Rectal smooth muscle tissue (tissue), 1 donor: Measurements from ENCODE around the gene SLC7A4.

Source experiments
- H3K27ac ChIP-seq: one replicate; pipeline ENCODE4 v1.7.0; 2013; ENCODE audit warnings: low read depth, low read length, inconsistent platforms
- H3K27me3 ChIP-seq: one replicate; pipeline ENCODE4 v1.7.0; 2013; ENCODE audit warnings: low read length; ENCODE audit not compliant: control insufficient read depth, insufficient read depth
- H3K36me3 ChIP-seq: one replicate; pipeline ENCODE4 v1.7.0; 2013; ENCODE audit warnings: low read length; ENCODE audit not compliant: control insufficient read depth, insufficient read depth
- H3K4me1 ChIP-seq: one replicate; pipeline ENCODE4 v1.7.0; 2013; ENCODE audit warnings: low read length; ENCODE audit not compliant: control insufficient read depth, insufficient read depth
- H3K4me3 ChIP-seq: one replicate; pipeline ENCODE4 v1.7.0; 2013; ENCODE audit warnings: low read length
- H3K9ac ChIP-seq: one replicate; pipeline ENCODE4 v1.7.0; 2013; ENCODE audit warnings: low read length

The SLC7A4 gene

DNA sequence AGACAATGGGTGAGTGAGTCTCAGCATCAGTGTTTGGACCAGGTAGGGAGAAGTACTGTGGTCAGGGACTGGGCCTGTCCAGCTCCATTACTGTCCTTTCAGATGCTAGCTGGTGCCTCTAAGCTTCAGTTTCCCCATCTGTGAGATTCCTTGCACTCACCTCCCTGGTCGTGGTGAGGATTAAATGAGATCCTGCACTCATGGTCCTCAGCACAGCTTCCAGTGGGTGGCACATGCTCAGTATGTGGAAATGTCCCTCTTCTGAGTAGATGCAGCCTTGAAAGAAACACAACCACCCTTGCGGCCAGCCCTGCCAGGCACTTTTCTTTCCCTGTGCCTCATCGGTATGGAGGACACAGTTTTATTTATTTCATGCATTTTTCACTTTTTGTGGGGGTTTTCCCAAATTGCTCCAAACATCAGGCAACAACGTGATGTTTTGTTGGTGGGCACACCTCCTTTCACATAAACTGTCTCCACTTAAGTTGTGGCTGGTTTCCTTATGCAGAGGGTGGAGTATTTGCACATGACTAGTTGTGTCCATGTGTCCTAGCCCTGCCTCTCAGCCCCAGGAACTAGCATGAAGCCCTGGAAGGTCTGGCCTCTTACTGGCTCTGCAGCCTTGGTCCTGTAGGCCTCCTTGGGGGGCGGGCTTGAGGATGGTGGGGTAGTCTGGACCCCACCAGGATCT is 49.1 kb downstream of the SLC7A4 start:
- peak overlapping the region; percentile 90 for H3K4me3 ChIP-seq

DNA sequence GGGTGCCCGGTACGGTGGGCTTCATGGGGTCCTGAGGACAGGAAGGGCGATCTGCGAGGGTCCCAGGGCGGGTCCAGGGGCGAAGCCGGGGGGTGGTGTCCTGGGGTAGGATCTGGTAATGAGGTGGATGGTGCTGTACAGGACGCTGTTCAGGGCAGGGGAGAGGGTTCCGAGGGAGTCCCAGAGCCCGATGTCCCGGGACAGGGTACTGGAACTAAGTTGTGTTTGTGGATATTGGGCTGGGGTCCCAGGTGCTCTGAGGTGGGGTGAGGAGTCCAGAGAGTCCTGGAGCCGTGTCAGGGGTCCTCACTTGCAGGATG is 49.8 kb downstream of the SLC7A4 start:
- H3K36me3 ChIP-seq, result peaks cover 13% of the 10 kb centered on the region
- peaks cover 19% of the 10 kb centered on the region for H3K4me1 ChIP-seq
- H3K27ac ChIP-seq, result peak overlapping the region; percentile 81
- H3K4me3 ChIP-seq, result peak overlapping the region; percentile 90
- H3K27me3 ChIP-seq, result no peaks in the 10 kb centered on the region
- peak overlapping the region; percentile 57 for H3K9ac ChIP-seq

More for the DNA sequence above, 49.1 kb downstream of the SLC7A4 start:
- peak overlapping the region; percentile 49 for H3K9ac ChIP-seq
- H3K27ac ChIP-seq, result no peak overlapping the region
- peaks cover 19% of the 10 kb centered on the region for H3K4me1 ChIP-seq
- H3K27me3 ChIP-seq, result no peaks in the 10 kb centered on the region
- H3K36me3 ChIP-seq, result peaks cover 13% of the 10 kb centered on the region

DNA sequence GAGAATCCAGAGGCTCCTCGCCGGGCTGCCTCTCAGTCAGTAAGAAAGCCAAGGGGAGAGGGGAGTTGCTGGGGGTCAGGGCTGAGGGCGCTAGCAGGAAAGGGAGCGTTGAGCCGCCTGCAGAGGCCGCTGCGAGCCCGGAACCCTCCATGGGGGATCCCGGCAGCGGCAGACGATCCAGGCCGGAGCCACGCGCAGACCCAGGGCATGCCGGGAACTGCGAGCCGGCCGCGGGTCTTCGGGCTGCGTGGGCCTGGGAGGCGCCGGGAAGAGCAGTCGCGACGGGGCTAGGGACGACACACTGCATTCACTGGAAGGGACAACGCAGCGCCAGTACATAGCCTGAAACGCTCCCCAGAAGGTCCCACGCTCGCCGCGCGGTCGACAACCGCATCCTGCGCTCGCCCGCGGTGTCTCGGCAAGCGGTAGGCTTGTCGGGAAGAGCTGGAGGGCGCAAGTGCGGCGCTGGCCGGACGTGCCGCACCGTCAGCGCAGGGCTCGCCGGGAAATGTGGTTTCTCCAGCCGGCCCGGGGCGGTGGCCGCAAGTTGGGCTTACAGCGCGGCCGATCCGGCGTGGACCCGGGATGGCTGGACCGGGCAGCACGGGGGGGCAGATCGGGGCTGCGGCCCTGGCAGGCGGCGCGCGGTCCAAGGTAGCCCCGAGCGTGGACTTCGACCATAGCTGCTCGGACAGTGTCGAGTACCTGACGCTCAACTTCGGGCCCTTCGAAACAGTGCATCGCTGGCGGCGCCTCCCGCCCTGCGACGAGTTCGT is 50.4 kb downstream of the SLC7A4 start, which contains the start of gene LZTR1:
TSS of gene LZTR1 (plus strand) at position 511 of the 776 bp plus-strand sequence. CDS start at position 586, 75 bp downstream.
- Histone ChIP-seq H3K36me3 (peaks cover 13% of the 10 kb centered on the region), H3K9ac (peak within 1 kb of the TSS; percentile 57), H3K4me3 (peak within 1 kb of the TSS; percentile 90), H3K27ac (peak within 1 kb of the TSS; percentile 81), H3K27me3 (no peaks in the 10 kb centered on the region), H3K4me1 (peaks cover 19% of the 10 kb centered on the region)

DNA sequence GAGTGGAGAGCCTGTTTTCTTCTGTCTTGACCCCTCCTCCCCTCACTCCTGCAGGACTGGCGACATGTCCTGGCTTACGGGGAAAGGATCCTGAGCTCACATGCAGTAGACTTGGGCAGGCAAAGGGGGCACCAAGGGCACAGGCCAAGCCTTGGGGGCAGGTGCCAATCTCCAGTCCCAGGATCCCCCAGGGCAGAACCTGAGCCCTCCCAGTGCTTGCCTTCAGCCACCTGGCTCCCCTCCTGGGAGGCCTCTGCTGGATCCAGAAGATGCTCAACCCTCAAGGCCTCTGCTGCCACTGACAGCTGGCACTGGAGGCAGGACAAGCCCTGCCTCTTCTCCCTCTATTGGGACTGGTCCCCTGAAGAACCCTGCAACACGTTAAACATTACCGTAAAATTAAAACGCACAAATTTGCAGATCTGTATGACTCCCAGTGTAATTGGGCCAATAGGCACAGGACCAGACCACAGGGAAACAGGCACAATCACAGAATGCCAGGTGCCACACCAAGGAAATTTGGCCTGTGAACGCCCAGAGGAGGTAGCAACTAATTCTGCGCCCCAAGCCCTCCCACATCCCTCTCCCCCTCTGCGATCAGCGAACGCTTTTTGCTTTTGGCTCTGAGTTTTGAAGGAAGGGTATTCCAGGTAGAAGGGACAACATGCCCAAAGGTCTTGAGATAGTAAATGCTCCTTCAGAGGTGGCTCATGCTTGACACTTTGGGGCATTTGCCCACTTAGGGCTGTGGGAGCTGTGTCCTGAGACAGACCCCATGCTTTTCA is 51.2 kb downstream of the SLC7A4 start:
- peak overlapping the region; percentile 90 for H3K4me3 ChIP-seq
- H3K9ac ChIP-seq, result peak overlapping the region; percentile 39
- H3K4me1 ChIP-seq, result peaks cover 19% of the 10 kb centered on the region
- peaks cover 11% of the 10 kb centered on the region for H3K36me3 ChIP-seq
- H3K27ac ChIP-seq, result peak overlapping the region; percentile 81
- H3K27me3 ChIP-seq, result no peaks in the 10 kb centered on the region

- Histone ChIP-seq H3K27ac (no peak overlapping the region), H3K27me3 (no peaks in the 10 kb centered on the region), H3K36me3 (peaks cover 8% of the 10 kb centered on the region), H3K4me1 (peaks cover 19% of the 10 kb centered on the region), H3K9ac (no peak overlapping the region), H3K4me3 (no peak overlapping the region)
These were observed 51.8 kb downstream of the SLC7A4 start for GRCh38 chr22:20980523-20980922.

- peak overlapping the region; percentile 48 for H3K4me3 ChIP-seq
- H3K36me3 ChIP-seq, result peaks cover 5% of the 10 kb centered on the region
- no peaks in the 10 kb centered on the region for H3K27me3 ChIP-seq
- H3K27ac ChIP-seq, result no peak overlapping the region
- H3K9ac ChIP-seq, result no peak overlapping the region
- peaks cover 19% of the 10 kb centered on the region for H3K4me1 ChIP-seq
These were observed 52.4 kb downstream of the SLC7A4 start for GRCh38 chr22:20979940-20980453.

- peaks cover 19% of the 10 kb centered on the region for H3K4me1 ChIP-seq
- H3K9ac ChIP-seq, result no peak overlapping the region
- no peak overlapping the region for H3K27ac ChIP-seq
- H3K36me3 ChIP-seq, result peaks cover 5% of the 10 kb centered on the region
- H3K4me3 ChIP-seq, result peak overlapping the region; percentile 48
- H3K27me3 ChIP-seq, result no peaks in the 10 kb centered on the region
These were observed 53.0 kb downstream of the SLC7A4 start for GRCh38 chr22:20979243-20979809.
